ENCODE measurements around the gene SAP30BP.

SAP30BP gene

DNA sequence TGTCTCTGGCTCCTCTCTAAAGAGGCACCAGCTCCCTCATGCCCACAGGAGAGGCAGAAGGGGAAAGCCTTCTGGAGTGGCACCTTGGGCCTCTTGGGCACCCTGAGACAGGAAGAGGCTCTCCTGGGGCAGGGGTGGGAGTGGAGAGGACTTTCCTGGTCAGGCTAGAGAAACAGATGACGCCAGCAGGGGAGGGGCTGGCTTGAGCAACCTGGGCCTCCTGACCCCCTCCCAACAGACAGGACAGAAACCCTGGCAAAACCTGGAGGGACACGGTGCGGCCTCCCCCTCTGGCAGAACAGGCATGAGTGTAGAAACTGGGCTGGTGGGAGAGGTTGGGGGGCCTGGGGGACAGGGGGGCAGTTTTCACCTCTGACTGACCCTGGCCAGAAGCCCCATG, 27.8 kb upstream of the SAP30BP start:
- Mint-ChIP-seq H3K27me3 (ENCODE audit: low read depth, poor library complexity) (peaks cover 3% of the 10 kb centered on the region), H3K4me3 (no peak overlapping the region), H3K27ac (no peak overlapping the region), H3K4me1 (peaks cover 16% of the 10 kb centered on the region), H3K36me3 (ENCODE audit: low read depth) (no peaks in the 10 kb centered on the region), H3K9me3 (no peaks in the 10 kb centered on the region)
- no peak for DNase-seq
- TF ChIP-seq, protein P1, sequence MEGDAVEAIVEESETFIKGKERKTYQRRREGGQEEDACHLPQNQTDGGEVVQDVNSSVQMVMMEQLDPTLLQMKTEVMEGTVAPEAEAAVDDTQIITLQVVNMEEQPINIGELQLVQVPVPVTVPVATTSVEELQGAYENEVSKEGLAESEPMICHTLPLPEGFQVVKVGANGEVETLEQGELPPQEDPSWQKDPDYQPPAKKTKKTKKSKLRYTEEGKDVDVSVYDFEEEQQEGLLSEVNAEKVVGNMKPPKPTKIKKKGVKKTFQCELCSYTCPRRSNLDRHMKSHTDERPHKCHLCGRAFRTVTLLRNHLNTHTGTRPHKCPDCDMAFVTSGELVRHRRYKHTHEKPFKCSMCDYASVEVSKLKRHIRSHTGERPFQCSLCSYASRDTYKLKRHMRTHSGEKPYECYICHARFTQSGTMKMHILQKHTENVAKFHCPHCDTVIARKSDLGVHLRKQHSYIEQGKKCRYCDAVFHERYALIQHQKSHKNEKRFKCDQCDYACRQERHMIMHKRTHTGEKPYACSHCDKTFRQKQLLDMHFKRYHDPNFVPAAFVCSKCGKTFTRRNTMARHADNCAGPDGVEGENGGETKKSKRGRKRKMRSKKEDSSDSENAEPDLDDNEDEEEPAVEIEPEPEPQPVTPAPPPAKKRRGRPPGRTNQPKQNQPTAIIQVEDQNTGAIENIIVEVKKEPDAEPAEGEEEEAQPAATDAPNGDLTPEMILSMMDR (IDR thresholded peaks at IDR 0.05) = no peak

- no peaks in the 10 kb centered on the region for H3K36me3 Mint-ChIP-seq (ENCODE audit: low read depth)
- TF ChIP-seq, protein P1 (IDR thresholded peaks at IDR 0.05) = no peak
- H3K27me3 Mint-ChIP-seq (ENCODE audit: low read depth, poor library complexity) = peaks cover 3% of the 10 kb centered on the region
- peaks cover 10% of the 10 kb centered on the region for H3K4me1 Mint-ChIP-seq
- DNase-seq = no peak
- no peaks in the 10 kb centered on the region for H3K9me3 Mint-ChIP-seq
- no peak overlapping the region for H3K4me3 Mint-ChIP-seq
- H3K27ac Mint-ChIP-seq = no peak overlapping the region
Measured at GRCh38 chr17:75639771-75640555, 27.2 kb upstream of the SAP30BP start.

DNA sequence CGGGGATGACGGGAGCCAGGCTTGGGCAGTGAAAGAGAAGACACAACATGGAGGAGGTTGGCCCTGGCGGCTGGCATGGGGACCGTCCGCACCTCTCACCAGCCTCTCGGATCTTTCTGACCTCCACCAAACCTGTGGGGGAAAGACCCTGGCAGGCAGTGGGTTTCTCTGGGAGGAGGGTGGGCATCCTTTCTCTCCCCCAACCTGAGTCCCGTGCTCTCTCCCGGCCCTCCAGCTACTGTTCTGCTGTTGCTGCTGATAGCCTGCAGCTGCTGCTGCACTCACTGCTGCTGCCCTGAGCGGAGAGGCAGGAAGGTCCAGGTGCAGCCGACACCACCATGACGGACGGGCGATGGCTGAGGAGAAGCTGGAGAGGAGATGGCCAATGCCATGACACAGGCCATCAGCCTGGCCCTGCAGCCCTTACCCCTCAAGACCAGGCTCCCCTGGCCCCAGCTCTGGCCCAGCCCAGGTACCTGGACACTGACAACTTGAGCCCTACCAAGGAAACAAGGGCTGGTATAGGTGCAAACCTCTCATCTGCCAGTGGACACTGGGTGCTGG, 26.5 kb upstream of the SAP30BP start:
- no peak for DNase-seq
- H3K4me1 Mint-ChIP-seq = peaks cover 3% of the 10 kb centered on the region
- peaks cover 3% of the 10 kb centered on the region for H3K27me3 Mint-ChIP-seq (ENCODE audit: low read depth, poor library complexity)
- H3K27ac Mint-ChIP-seq = no peak overlapping the region
- H3K36me3 Mint-ChIP-seq (ENCODE audit: low read depth) = no peaks in the 10 kb centered on the region
- TF ChIP-seq, protein P1 (IDR thresholded peaks at IDR 0.05) = no peak
- no peak overlapping the region for H3K4me3 Mint-ChIP-seq
- H3K9me3 Mint-ChIP-seq = no peaks in the 10 kb centered on the region

DNA sequence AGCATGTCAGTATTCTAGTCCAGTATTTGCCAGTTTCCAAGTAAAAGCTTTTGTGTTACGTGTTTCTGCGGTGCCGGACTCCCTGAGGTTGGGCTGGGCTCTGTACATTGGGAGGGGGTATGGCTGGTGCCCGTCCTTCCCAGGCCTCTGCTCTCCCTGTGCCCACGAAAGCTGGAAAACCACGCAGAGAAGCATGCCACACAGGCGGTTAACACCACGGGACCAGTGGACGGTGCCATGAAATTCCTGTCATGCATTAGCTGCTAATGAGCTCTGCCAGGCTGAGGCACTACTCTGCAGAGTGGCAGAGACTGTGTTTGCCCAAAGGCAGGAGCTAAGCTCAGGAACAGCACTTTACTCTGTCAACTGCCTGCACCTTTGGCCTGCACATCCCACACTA, 25.8 kb upstream of the SAP30BP start:
- H3K4me3 Mint-ChIP-seq = no peak overlapping the region
- H3K36me3 Mint-ChIP-seq (ENCODE audit: low read depth) = no peaks in the 10 kb centered on the region
- TF ChIP-seq, protein P1 (IDR thresholded peaks at IDR 0.05) = no peak
- H3K4me1 Mint-ChIP-seq = no peaks in the 10 kb centered on the region
- H3K9me3 Mint-ChIP-seq = no peaks in the 10 kb centered on the region
- H3K27me3 Mint-ChIP-seq (ENCODE audit: low read depth, poor library complexity) = peaks cover 3% of the 10 kb centered on the region
- H3K27ac Mint-ChIP-seq = peak overlapping the region; percentile 47
- DNase-seq = no peak

DNA sequence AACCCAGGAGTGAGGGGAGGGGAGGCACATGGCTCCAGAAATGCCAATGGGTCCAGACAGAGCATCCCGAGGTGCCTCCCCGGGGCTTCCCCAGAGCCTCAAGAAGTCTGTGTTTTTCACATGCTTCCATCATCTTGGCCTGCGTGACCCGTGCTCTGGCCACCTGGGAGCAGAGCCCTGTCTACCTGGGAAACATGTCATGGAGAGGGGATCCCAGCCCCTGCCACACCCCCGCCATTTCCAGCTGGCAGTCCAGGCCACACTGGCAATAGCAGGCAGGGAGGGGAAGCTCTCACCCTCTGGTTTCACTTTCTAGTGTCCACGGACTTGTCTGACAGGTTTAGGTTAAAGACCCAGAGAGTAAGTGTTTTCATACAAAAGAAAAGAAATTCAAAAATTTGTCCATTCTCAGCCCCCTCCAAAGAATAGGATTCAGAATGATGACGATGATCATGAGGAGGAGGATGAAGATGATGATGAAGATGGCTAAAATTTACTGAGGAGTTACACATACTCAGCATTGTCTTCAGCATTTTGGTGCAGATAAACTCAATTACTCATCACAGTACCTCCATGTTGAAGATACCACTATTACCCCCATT, 24.9 kb upstream of the SAP30BP start:
- Mint-ChIP-seq H3K36me3 (ENCODE audit: low read depth) (no peaks in the 10 kb centered on the region), H3K4me1 (no peaks in the 10 kb centered on the region), H3K9me3 (no peaks in the 10 kb centered on the region), H3K27ac (no peak overlapping the region), H3K27me3 (ENCODE audit: low read depth, poor library complexity) (peaks cover 3% of the 10 kb centered on the region), H3K4me3 (no peak overlapping the region)
- DNase-seq = no peak
- TF ChIP-seq, protein P1 (IDR thresholded peaks at IDR 0.05) = no peak

All from nephron progenitor cell (in vitro differentiated cells).